Suprapubic skin (tissue), 4 donors: ENCODE results near the gene GJB5.

Experiments used
- POLR2A ChIP-seq, 2 donors: fragments of 450-650 bp; IDR thresholded peaks; one replicate each; pipeline ENCODE4 v1.6.1; 2017; ENCODE audit warnings: antibody characterized with exemption in 2 of 2, mild to moderate bottlenecking in 2 of 2, moderate library complexity in 2 of 2
- POLR2AphosphoS5 ChIP-seq, 3 donors: sonication (generic); formaldehyde crosslinking; IDR thresholded peaks; one replicate each; pipeline ENCODE4 v1.6.1; 2017; ENCODE audit warnings: antibody characterized with exemption in 3 of 3
- TF ChIP-seq, protein P1 (sequence below), 2 donors: fragments of 200-600 bp in 1 of 2; fragments of 450-650 bp in 1 of 2; sonication (generic) in 1 of 2; IDR thresholded peaks; one replicate each; pipeline ENCODE4 v1.5.1; 2016 to 2019; ENCODE audit warnings: antibody characterized with exemption in 2 of 2, mild to moderate bottlenecking in 1 of 2, moderate library complexity in 1 of 2

- TF ChIP-seq, protein P1, sequence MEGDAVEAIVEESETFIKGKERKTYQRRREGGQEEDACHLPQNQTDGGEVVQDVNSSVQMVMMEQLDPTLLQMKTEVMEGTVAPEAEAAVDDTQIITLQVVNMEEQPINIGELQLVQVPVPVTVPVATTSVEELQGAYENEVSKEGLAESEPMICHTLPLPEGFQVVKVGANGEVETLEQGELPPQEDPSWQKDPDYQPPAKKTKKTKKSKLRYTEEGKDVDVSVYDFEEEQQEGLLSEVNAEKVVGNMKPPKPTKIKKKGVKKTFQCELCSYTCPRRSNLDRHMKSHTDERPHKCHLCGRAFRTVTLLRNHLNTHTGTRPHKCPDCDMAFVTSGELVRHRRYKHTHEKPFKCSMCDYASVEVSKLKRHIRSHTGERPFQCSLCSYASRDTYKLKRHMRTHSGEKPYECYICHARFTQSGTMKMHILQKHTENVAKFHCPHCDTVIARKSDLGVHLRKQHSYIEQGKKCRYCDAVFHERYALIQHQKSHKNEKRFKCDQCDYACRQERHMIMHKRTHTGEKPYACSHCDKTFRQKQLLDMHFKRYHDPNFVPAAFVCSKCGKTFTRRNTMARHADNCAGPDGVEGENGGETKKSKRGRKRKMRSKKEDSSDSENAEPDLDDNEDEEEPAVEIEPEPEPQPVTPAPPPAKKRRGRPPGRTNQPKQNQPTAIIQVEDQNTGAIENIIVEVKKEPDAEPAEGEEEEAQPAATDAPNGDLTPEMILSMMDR (IDR thresholded peaks at IDR 0.05): no peak
- no peak for TF ChIP-seq POLR2AphosphoS5 (IDR thresholded peaks at IDR 0.05)
- TF ChIP-seq POLR2A (IDR thresholded peaks at IDR 0.05): no peak
These were observed 7.0 kb downstream of the GJB5 start for GRCh38 chr1:34761776-34762307.
